Endothelial cell of umbilical vein (primary cell): Measurements from ENCODE around the gene RMC1.

Source experiments
- FOS ChIP-seq: IDR thresholded peaks from 2 replicates; pipeline ENCODE4 v1.6.1; 2011; ENCODE audit warnings: mild to moderate bottlenecking, low read length, moderate library complexity, borderline replicate concordance; ENCODE audit not compliant: insufficient read depth
- TF ChIP-seq, protein P1 (sequence below), 2 donors: IDR thresholded peaks; 1 replicate in 1 of 2; 2 replicates in 1 of 2; pipeline ENCODE4 v1.5.1; 2011; ENCODE audit warnings: low read length in 2 of 2, mild to moderate bottlenecking in 2 of 2, moderate library complexity in 2 of 2, control low read depth in 1 of 2, inconsistent platforms in 1 of 2, low read depth in 1 of 2; ENCODE audit not compliant: insufficient read depth in 1 of 2; ENCODE audit errors: extremely low read depth in 1 of 2
- TF ChIP-seq, protein P2 (sequence below): IDR thresholded peaks from 2 replicates; pipeline ENCODE4 v1.6.1; 2011; ENCODE audit not compliant: insufficient read depth, insufficient read length

DNA sequence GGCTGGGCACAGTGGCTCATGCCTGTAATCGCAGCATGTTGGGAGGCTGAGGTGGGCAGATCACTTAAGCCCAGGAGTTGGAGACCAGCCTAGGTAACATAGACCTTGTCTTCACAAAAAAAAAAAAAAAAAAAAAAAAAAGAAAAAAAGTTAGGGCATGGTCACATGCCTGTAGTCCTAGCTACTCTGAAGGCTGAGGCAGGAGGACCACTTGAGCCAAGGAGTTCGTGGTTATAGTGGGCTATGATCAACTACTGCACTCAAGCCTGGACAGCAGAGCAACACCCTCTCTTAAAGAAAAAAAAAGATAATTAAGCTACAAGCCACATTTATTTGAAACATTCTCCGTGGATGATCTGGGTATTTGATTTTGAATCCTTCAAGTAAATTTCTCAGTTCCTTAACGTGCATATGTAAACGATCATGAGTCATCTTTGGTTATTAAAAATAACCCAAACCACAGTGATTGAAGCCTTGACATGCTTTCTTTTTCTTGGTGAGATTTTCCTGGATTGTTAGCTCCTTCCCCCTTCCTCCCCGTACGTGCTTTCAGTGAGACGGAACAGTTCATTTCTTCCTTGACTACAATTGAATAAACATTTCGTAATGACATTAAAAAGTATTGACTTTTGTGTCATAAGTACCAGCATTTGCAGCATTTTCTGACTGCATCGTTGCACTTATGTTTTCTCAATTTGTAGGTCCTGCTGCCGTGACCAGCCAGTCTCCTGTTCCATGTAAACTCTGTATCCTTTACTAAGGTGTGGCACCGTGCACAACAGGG lies 20.3 kb downstream of the RMC1 start:
- TF ChIP-seq FOS = no peak
- TF ChIP-seq, protein P1, sequence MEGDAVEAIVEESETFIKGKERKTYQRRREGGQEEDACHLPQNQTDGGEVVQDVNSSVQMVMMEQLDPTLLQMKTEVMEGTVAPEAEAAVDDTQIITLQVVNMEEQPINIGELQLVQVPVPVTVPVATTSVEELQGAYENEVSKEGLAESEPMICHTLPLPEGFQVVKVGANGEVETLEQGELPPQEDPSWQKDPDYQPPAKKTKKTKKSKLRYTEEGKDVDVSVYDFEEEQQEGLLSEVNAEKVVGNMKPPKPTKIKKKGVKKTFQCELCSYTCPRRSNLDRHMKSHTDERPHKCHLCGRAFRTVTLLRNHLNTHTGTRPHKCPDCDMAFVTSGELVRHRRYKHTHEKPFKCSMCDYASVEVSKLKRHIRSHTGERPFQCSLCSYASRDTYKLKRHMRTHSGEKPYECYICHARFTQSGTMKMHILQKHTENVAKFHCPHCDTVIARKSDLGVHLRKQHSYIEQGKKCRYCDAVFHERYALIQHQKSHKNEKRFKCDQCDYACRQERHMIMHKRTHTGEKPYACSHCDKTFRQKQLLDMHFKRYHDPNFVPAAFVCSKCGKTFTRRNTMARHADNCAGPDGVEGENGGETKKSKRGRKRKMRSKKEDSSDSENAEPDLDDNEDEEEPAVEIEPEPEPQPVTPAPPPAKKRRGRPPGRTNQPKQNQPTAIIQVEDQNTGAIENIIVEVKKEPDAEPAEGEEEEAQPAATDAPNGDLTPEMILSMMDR (IDR thresholded peaks at IDR 0.05; ENCODE audit: extremely low read depth in 1 of 2, insufficient read depth in 1 of 2, low read depth in 1 of 2, low read length in 2 of 2) = no peak
- TF ChIP-seq, protein P2, sequence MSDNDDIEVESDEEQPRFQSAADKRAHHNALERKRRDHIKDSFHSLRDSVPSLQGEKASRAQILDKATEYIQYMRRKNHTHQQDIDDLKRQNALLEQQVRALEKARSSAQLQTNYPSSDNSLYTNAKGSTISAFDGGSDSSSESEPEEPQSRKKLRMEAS = no peak
